Activated T-helper 2 cell treated with anti-CD3 and anti-CD28 coated beads, Interferon-gamma antibody, Interleukin-2, Interleukin-4, amounts not matched to agents 10 μg/mL and 5 μg/mL and 100 μg/mL, durations not matched to agents 14 hours and 24 hours and 36 hours (primary cell): ENCODE results near the gene TRAPPC1. TPM values are rescaled to one million over a fixed set of nuclear protein-coding genes. Genes with fewer than 3 reads are reported as not detected.

Experiments
- total RNA-seq: library from RNA; stranded (reverse); gene quantifications from 2 replicates; pipeline ENCODE4 v1.2.3, GENCODE V29; 2022

TRAPPC1 gene
- total RNA-seq, 1 donor from 2014 or later: 156 TPM

Other genes with a start within 250 kb of the TRAPPC1 start
- 165 and 174 TPM in 2 replicates for gene TP53, start 244.5 kb downstream of the TRAPPC1 start, total RNA-seq
- gene WRAP53, start 243.5 kb downstream of the TRAPPC1 start, total RNA-seq: 33.2 and 34.5 TPM in 2 replicates
- not detected in 2 replicates for gene EFNB3, start 226.7 kb downstream of the TRAPPC1 start, total RNA-seq
- gene DNAH2, start 214.2 kb downstream of the TRAPPC1 start, total RNA-seq: not detected in 2 replicates
- gene KDM6B, start 97.7 kb downstream of the TRAPPC1 start, total RNA-seq: 96.0 and 99.6 TPM in 2 replicates
- 4.1 and 6.1 TPM in 2 replicates for gene TMEM88, start 76.9 kb downstream of the TRAPPC1 start, total RNA-seq
- 52.6 and 53.0 TPM in 2 replicates for gene NAA38, start 74.4 kb downstream of the TRAPPC1 start, total RNA-seq
- 8.8 and 10.5 TPM in 2 replicates for gene CYB5D1, start 73.9 kb downstream of the TRAPPC1 start, total RNA-seq
- gene CHD3, start 43.2 kb downstream of the TRAPPC1 start, total RNA-seq: 158 and 164 TPM in 2 replicates
- gene RNF227, start 15.7 kb downstream of the TRAPPC1 start, total RNA-seq: 4.8 and 5.0 TPM in 2 replicates
- 9.9 and 11.3 TPM in 2 replicates for gene KCNAB3, start 2.1 kb downstream of the TRAPPC1 start, total RNA-seq
- 60.0 and 60.3 TPM in 2 replicates for gene CNTROB, start 260 bp upstream of the TRAPPC1 start, total RNA-seq
- gene GUCY2D, start 70.7 kb upstream of the TRAPPC1 start, total RNA-seq: not detected in 2 replicates
- gene ALOX15B, start 107.1 kb upstream of the TRAPPC1 start, total RNA-seq: not detected in 2 replicates
- 0.87 and 1.4 TPM in 2 replicates for gene ALOX12B, start 155.8 kb upstream of the TRAPPC1 start, total RNA-seq
- not detected in 2 replicates for gene ALOXE3, start 186.6 kb upstream of the TRAPPC1 start, total RNA-seq
- gene HES7, start 192.2 kb upstream of the TRAPPC1 start, total RNA-seq: 2.4 and 3.1 TPM in 2 replicates
- gene PER1, start 220.5 kb upstream of the TRAPPC1 start, total RNA-seq: 41.8 and 43.2 TPM in 2 replicates
- 44.6 and 44.7 TPM in 2 replicates for gene VAMP2, start 231.0 kb upstream of the TRAPPC1 start, total RNA-seq
- gene TMEM107, start 244.4 kb upstream of the TRAPPC1 start, total RNA-seq: 18.7 and 25.0 TPM in 2 replicates